GM19351 (cell line): ENCODE results near the gene CCDC112.

ENCODE experiments used
- ATAC-seq: cut with Tn5 transposase; IDR thresholded peaks from one replicate; pipeline ENCODE4 v1.9.1; 2021; ENCODE audit warnings: mild to moderate bottlenecking, moderate library complexity; ENCODE audit not compliant: unreplicated experiment

The CCDC112 gene

GRCh38 chr5:115319007-115319406 lies 22.6 kb upstream of the CCDC112 start:
- ATAC-seq = no peak

- no peak for ATAC-seq
Measured at GRCh38 chr5:115317736-115318135, 21.3 kb upstream of the CCDC112 start.

- no peak for ATAC-seq
Measured at GRCh38 chr5:115317320-115317719, 20.9 kb upstream of the CCDC112 start.

GRCh38 chr5:115313632-115314031 lies 17.2 kb upstream of the CCDC112 start:
- ATAC-seq = no peak

GRCh38 chr5:115313052-115313451 lies 16.6 kb upstream of the CCDC112 start:
- ATAC-seq = no peak

GRCh38 chr5:115309751-115310370 lies 13.4 kb upstream of the CCDC112 start:
- ATAC-seq = peak; percentile 67

- ATAC-seq = no peak
Measured at GRCh38 chr5:115308815-115309214, 12.4 kb upstream of the CCDC112 start.

GRCh38 chr5:115306011-115306536 lies 9.6 kb upstream of the CCDC112 start:
- no peak for ATAC-seq

GRCh38 chr5:115304496-115304895 lies 8.0 kb upstream of the CCDC112 start:
- ATAC-seq = no peak

GRCh38 chr5:115298811-115299210 lies 2.4 kb upstream of the CCDC112 start:
- ATAC-seq = no peak

GRCh38 chr5:115297031-115297430 lies 577 bp upstream of the CCDC112 start:
- ATAC-seq = peak; percentile 18

- ATAC-seq = peak; percentile 17
Measured at GRCh38 chr5:115295777-115296123, 704 bp downstream of the CCDC112 start.

- no peak for ATAC-seq
Measured at GRCh38 chr5:115291397-115291796, 5.1 kb downstream of the CCDC112 start.

- no peak for ATAC-seq
Measured at GRCh38 chr5:115289104-115289503, 7.3 kb downstream of the CCDC112 start.

GRCh38 chr5:115284021-115284420 lies 12.4 kb downstream of the CCDC112 start:
- no peak for ATAC-seq

GRCh38 chr5:115282131-115282530 lies 14.3 kb downstream of the CCDC112 start:
- no peak for ATAC-seq

GRCh38 chr5:115274584-115274983 lies 21.9 kb downstream of the CCDC112 start:
- ATAC-seq = no peak

- ATAC-seq = no peak
Measured at GRCh38 chr5:115272297-115272958, 24.0 kb downstream of the CCDC112 start.

GRCh38 chr5:115271295-115272050 lies 25.0 kb downstream of the CCDC112 start:
- peak; percentile 60 for ATAC-seq

GRCh38 chr5:115267617-115268016 lies 28.8 kb downstream of the CCDC112 start:
- no peak for ATAC-seq

- ATAC-seq = no peak
Measured at GRCh38 chr5:115265220-115265619, 31.2 kb downstream of the CCDC112 start.

- ATAC-seq = no peak
Measured at GRCh38 chr5:115264786-115265185, 31.7 kb downstream of the CCDC112 start.
